PC-3 (cell line): ENCODE measurements around the gene MAMDC2. TPM values are rescaled to one million over a fixed set of nuclear protein-coding genes. Genes with fewer than 3 reads are reported as not detected.

Source experiments
- ATAC-seq: fragments of 200-7000 bp; cut with Tn5 transposase; 2 replicates; pipeline ENCODE4 v1.9.1; 2020; ENCODE audit warnings: mild to moderate bottlenecking, moderate library complexity
- BruUV-seq: library from RNA; stranded (reverse); fragments of 400-500 nt; replicated peaks from 2 replicates; lab custom pipeline; 2021; lab: Mats Ljungman, UMichigan
- CTCF ChIA-PET: fragments of 300-600 bp; sonication (Branson Sonifier 250); formaldehyde crosslinking; loops from one replicate; lab custom pipeline; 2022; ENCODE audit warnings: antibody characterized with exemption; lab: Charles Lee
- POLR2A ChIA-PET: fragments of 300-600 bp; sonication (Branson Sonifier 250); formaldehyde crosslinking; loops from one replicate; lab custom pipeline; 2022; ENCODE audit warnings: antibody characterized with exemption; ENCODE audit not compliant: unreplicated experiment; lab: Charles Lee
- DNase-seq: peaks from one replicate; pipeline ENCODE4 v3.0.0-alpha.2; 2015
- H2AFZ ChIP-seq: fragments of 300-600 bp; sonication (generic); 2 replicates; pipeline ENCODE4 v1.6.0; 2016; ENCODE audit warnings: antibody characterized with exemption, low read length
- H3F3A ChIP-seq: fragments of 300-600 bp; sonication (generic); one replicate; pipeline ENCODE4 v1.6.0; 2017; ENCODE audit warnings: antibody characterized with exemption, low read length, control low read depth, mild to moderate bottlenecking; ENCODE audit not compliant: unreplicated experiment
- H3K27ac ChIP-seq: fragments of 300-600 bp; sonication (generic); 2 replicates; pipeline ENCODE4 v1.5.1; 2016; ENCODE audit warnings: mild to moderate bottlenecking, low read length
- H3K27me3 ChIP-seq: fragments of 300-600 bp; sonication (generic); 2 replicates; pipeline ENCODE4 v1.6.1; 2016; ENCODE audit warnings: low read length, mixed read lengths
- H3K36me3 ChIP-seq: fragments of 300-600 bp; sonication (generic); 2 replicates; pipeline ENCODE4 v1.6.1; 2016; ENCODE audit warnings: low read depth, mixed run types, low read length, mixed read lengths
- H3K4me1 ChIP-seq: fragments of 300-600 bp; sonication (generic); 2 replicates; pipeline ENCODE4 v1.5.1; 2016; ENCODE audit warnings: low read length; ENCODE audit not compliant: insufficient read depth
- H3K4me2 ChIP-seq: fragments of 300-600 bp; sonication (generic); 2 replicates; pipeline ENCODE4 v1.6.0; 2016; ENCODE audit warnings: low read length
- H3K4me3 ChIP-seq: fragments of 300-600 bp; sonication (generic); 2 replicates; pipeline ENCODE4 v1.5.1; 2016; ENCODE audit warnings: mild to moderate bottlenecking, low read length, mixed read lengths
- H3K79me2 ChIP-seq: fragments of 300-600 bp; sonication (generic); 2 replicates; pipeline ENCODE4 v1.6.1; 2017; ENCODE audit warnings: low read length, mixed read lengths
- H3K9ac ChIP-seq: fragments of 300-600 bp; sonication (generic); 2 replicates; pipeline ENCODE4 v1.6.0; 2016; ENCODE audit warnings: mild to moderate bottlenecking, low read length
- H3K9me2 ChIP-seq: fragments of 300-600 bp; sonication (generic); replicated peaks from 2 replicates; pipeline ENCODE4 v1.6.1; 2016; ENCODE audit warnings: mixed run types, low read length, mixed read lengths
- H3K9me3 ChIP-seq: fragments of 300-600 bp; sonication (generic); 2 replicates; pipeline ENCODE4 v1.6.1; 2016; ENCODE audit warnings: low read length, mixed read lengths
- H4K20me1 ChIP-seq: fragments of 300-600 bp; sonication (generic); 2 replicates; pipeline ENCODE4 v1.6.1; 2016; ENCODE audit warnings: low read length, mixed read lengths
- CTCF ChIP-seq: fragments of 300-600 bp; sonication (generic); conservative IDR thresholded peaks from 2 replicates; pipeline ENCODE4 v1.5.1; 2017; ENCODE audit warnings: antibody characterized with exemption, low read depth, mild to moderate bottlenecking, low read length
- EZH2 ChIP-seq: fragments of 300-600 bp; sonication (generic); IDR thresholded peaks from one replicate; pipeline ENCODE4 v1.6.1; 2017; ENCODE audit warnings: antibody characterized with exemption, mild to moderate bottlenecking, low read length; ENCODE audit not compliant: unreplicated experiment
- EZH2phosphoT487 ChIP-seq: fragments of 300-600 bp; sonication (generic); IDR thresholded peaks from 2 replicates; pipeline ENCODE4 v1.6.1; 2018; ENCODE audit warnings: mild to moderate bottlenecking, antibody characterized with exemption, low read length, borderline replicate concordance
- intact Hi-C: fragments of 100-400 bp; cut with micrococcal nuclease; formaldehyde crosslinking; loops from 2 replicates; pipeline ENCODE4 v1.9.0; 2023
- total RNA-seq: library from RNA; depleted of rRNA; stranded (reverse); fragments of >200 nt; gene quantifications from 2 replicates; pipeline ENCODE4 v1.2.3, GENCODE V29; 2014

MAMDC2 gene
- total RNA-seq, 1 experiment from 2014 or later, result not detected

GRCh38 chr9:69996967-69997366 lies 46.7 kb upstream of the MAMDC2 start:
- Histone ChIP-seq H3F3A (no peaks in the 10 kb centered on the region), H2AFZ (no peak overlapping the region), H3K27me3 (peaks cover 9% of the 10 kb centered on the region; the same call in 1 of the 2 replicates), H3K79me2 (no peaks in the 10 kb centered on the region), H3K27ac (no peak overlapping the region), H3K4me2 (no peak overlapping the region), H3K9me3 (no peaks in the 10 kb centered on the region), H4K20me1 (no peaks in the 10 kb centered on the region), H3K9me2 (no peaks in the 10 kb centered on the region), H3K4me1 (no peaks in the 10 kb centered on the region), H3K9ac (no peak overlapping the region), H3K4me3 (no peak overlapping the region), H3K36me3 (no peaks in the 10 kb centered on the region)
- CTCF ChIA-PET, result no interaction called here
- TF ChIP-seq CTCF, result no peak
- no peak for TF ChIP-seq EZH2phosphoT487
- BruUV-seq, result no TSS peak
- POLR2A ChIA-PET, result no interaction called here
- ATAC-seq (no peak), DNase-seq (no peak)
- intact Hi-C loops, result no loop called here

DNA sequence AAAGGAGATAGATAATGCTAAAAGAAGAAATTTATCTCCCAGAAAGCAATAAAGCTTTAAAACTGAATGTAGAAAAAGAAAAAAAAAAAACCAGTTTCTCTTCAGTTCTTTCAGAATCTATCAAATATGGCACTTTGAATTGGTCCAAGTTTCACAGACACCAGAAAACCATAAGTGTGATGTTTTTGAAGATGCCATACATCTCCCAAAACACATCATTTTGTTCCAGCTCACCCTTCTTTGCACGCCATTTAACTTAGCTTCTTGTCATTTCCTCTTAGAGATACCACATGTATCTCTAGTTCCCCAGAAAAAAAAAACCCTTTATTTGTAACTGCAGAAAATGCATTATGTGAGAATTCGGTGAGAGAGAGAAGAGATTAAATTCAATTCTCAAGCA lies 46.1 kb upstream of the MAMDC2 start:
- Histone ChIP-seq H3K9me3 (no peaks in the 10 kb centered on the region), H4K20me1 (no peaks in the 10 kb centered on the region), H3K4me1 (no peaks in the 10 kb centered on the region), H3K9ac (no peak overlapping the region), H3K36me3 (no peaks in the 10 kb centered on the region), H3K27me3 (peaks cover 9% of the 10 kb centered on the region; the same call in 1 of the 2 replicates), H2AFZ (no peak overlapping the region), H3K9me2 (no peaks in the 10 kb centered on the region), H3K79me2 (no peaks in the 10 kb centered on the region), H3K4me2 (no peak overlapping the region), H3K4me3 (no peak overlapping the region), H3F3A (no peaks in the 10 kb centered on the region), H3K27ac (no peak overlapping the region)
- intact Hi-C loops, result no loop called here
- DNase-seq (no peak), ATAC-seq (no peak)
- ChIA-PET CTCF (no interaction called here), POLR2A (no interaction called here)
- TF ChIP-seq EZH2 (no peak), EZH2phosphoT487 (no peak), CTCF (no peak)
- BruUV-seq, result no TSS peak

DNA sequence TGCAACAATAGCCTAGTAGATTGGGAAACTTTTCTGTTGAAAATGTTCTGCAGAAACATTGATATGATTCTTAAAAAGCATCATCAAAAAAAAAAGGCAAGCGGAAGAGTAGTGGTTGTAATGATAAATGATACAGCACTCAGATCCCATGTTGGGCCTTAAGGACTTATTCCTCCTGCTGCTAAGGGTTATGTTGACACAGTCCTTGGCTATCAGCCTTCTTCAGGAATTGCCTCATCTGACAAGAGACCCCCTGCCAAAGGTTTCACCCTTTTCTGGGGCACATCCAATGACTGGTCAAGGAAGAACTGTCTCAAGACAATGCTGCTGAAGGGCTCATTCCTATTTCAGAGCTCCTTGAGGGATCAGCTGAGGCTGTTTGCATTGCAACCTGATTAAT lies 44.3 kb upstream of the MAMDC2 start:
- CTCF ChIA-PET, result no interaction called here
- Histone ChIP-seq H3K9me3 (no peaks in the 10 kb centered on the region), H3K4me2 (no peak overlapping the region), H2AFZ (no peak overlapping the region), H3K9me2 (no peaks in the 10 kb centered on the region), H3K9ac (no peak overlapping the region), H3K27me3 (no peaks in the 10 kb centered on the region), H3K79me2 (no peaks in the 10 kb centered on the region), H3K4me1 (no peaks in the 10 kb centered on the region), H3K36me3 (no peaks in the 10 kb centered on the region), H4K20me1 (no peaks in the 10 kb centered on the region), H3F3A (no peaks in the 10 kb centered on the region), H3K4me3 (no peak overlapping the region), H3K27ac (no peak overlapping the region)
- POLR2A ChIA-PET, result no interaction called here
- intact Hi-C loops, result no loop called here
- no peak for ATAC-seq
- no TSS peak for BruUV-seq
- no peak for TF ChIP-seq EZH2
- no peak for TF ChIP-seq EZH2phosphoT487
- TF ChIP-seq CTCF, result no peak
- no peak for DNase-seq
